ENCODE results near the gene LDB2.

The LDB2 gene

GRCh38 chr4:16843831-16844508, 54.5 kb downstream of the LDB2 start:
- DNase-seq = no peak

- DNase-seq = no peak
Measured at GRCh38 chr4:16838226-16838875, 60.1 kb downstream of the LDB2 start.

GRCh38 chr4:16837475-16837874, 61.0 kb downstream of the LDB2 start:
- DNase-seq = no peak

DNA sequence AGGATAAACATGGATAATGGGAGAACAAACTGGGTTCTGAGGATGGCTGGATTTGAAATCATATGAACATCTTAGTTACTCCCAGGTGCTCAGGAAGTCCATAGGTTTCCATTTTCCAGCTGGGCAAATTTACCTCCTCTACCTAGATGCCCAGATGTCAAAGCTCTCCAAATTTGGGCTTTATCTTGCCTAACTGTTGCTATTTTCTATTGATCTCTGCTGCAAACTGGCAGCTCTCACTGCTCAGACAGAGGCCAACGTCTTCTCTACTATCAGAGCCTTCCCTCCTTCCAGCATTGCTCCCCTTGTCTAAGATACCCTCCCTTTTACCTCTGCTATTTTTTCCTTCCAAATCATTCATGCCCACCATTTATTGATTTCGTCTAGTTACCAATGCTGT, 62.1 kb downstream of the LDB2 start:
- DNase-seq = no peak

DNA sequence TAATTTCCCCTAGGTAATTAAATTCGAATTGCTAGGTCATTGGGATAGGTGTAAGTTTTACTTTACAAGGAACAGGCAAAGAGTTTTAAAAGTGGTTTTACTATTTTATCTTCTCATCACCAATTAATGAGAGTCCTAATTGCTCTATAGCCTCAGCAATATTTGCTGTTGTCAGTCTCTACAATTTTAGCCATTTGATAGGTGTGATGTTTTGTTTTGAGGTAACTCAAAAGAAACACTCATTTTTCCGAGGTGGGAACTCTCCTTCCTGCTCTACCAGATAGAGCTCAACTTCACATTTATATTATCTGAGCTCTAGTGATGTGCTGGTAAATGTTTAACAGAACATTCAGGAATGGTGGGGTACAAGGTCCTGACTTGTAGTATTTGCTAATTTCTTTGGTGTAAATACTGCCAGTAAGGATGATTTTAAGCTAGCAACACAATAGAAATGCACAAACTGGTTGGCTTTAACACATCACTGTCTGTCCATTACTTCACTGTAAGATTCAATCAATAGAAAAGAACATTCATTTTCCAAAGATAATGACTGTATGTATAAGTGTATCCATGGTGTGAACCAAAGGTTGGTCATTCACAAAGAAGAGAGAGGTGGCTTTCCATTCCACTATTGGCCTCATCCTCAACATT, 62.7 kb downstream of the LDB2 start:
- no peak for DNase-seq

DNA sequence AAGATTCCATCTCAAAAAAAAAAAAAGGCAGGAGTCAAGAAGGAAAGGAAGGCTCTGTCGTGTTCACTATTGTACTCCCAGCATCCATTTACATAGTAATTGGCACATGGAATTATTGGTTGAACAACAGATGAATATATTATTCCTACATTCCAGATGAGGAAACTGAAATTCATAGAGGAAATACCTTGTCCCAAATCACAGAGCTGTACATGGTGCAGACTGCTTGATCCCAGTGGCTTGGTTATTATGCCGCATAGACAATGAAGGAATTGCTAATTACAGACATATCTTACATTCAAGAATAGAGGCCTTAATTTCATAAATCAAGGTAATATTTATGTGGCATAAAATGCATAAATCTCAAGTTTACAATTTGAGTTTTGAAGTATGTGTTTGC, 63.6 kb downstream of the LDB2 start:
- no peak for DNase-seq

DNA sequence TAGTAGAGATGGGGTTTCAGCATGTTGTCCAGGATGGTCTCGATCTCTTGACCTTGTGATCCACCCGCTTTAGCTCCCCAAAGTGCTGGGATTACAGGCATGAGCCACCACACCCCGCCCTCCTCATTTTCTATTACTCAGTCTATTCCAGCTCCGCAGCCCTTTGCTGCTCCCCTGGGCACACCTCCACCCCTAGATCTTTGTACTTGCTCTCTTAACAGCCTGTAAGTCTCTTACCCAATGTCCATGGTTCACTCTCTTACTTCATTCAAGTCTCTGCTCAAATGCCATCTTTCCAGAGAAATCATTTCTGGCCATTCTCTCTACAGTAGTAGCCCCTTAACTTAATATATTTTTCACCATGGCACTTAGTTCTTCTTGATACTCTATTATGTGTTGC, 64.7 kb downstream of the LDB2 start:
- no peak for DNase-seq

GRCh38 chr4:16830081-16830480, 68.4 kb downstream of the LDB2 start:
- DNase-seq = no peak

DNA sequence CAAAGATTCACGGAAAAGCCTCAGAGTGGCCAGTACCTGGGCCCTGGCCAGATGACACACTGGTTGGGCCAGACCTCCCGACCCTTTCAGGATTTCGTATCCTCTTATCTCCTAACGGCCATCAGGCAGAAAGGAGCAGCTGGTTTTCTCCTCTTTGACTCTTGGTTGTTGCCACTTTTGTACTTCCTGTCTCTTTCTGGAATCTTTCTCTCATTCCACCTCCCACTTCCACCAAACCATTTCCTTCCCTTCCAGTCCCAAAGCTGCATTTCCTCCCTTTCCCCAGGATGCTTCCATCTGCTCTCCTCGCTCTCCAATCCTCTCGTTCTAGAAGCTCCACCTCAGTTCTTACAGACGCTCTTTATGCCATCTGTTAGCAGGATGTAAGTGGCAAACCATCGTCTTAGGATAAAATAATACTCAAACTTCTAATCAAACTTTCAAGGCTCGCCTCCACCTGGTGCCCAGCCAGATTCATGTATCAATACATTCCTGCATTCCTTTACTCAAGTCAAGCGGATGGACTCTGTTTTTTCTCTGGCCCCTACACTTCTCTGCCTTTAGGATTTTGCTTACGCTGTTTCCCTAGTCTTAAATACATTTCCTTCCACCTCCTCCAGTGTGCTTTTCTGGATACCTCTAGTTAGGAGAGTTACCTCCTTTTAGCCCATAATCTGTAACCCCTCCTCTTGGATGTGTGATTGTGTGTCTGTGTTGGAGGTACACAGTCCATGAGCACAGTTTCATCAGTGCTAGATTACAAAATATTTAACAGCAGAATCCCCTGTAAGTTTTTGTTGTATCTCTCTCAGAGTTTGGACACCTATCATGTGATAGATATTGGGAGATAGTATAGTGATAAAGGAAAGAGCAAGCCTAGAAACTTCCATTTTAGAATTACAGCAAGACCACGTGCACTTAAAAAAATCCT, 70.4 kb downstream of the LDB2 start:
- DNase-seq = no peak

DNA sequence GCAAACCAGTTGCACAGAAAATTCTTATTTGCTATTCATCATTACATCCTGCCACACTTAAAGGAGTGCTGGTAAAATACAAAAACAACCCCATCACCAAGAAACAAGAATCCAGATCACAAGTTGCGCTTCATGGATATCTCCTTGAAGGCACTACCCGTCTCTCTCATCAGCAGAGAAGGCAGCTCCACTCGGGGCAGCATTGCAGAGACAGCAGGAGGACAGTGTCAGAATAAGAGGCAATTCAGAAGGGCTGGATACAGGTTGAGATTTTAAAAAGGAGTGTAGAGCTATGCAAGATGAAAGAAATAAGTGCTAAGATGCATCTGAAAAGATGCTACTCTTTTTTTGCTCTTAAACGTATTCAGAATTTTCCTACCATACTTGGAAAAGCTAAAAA, 71.4 kb downstream of the LDB2 start:
- DNase-seq = no peak

DNA sequence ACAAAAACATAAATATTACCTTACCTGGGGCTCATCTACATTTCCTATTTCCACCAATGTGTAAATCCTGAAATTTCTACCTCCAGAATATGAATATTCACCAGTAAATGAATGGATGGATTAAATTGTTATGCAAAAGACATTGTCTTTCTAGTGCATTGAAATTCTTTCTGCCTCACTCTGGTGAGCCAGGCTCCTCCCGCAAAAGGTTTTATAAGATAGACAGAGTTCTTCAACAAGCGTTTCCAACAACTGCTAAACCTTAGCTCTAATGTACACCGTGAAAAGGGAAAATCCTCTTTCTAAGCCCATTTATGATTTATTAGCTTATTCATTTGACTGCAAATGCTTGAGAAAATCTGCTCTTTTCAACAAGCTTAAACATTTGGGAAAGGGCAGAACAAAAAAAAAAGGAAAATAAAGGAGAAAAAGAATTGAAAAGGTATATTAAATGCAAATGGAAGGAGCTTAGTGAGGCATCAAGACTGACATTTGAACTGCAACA, 72.0 kb downstream of the LDB2 start:
- DNase-seq = no peak

DNA sequence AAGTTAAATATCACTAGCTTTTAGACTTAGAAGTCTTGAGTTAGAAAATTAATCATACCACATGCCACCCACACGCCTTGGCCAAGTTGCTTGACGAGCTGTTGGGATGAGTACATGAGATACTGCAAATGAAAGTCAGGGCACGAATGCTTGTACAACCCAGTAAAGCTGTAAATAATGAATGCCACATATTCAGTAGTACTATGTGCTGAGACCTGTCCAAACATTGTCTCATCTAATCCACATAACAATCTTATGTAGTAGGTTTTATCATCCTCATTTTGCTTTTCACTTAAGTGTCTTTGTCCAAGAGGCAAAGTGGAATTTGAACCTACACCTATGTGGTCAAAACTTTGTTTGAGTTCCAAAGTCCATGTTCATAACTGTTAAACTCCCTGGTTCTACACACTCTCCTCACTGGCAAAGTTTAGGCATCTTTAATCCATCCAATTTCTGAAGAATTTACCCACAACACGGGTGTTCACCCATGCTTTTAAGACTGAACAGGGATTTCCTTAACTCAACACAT, 74.1 kb downstream of the LDB2 start:
- no peak for DNase-seq

DNA sequence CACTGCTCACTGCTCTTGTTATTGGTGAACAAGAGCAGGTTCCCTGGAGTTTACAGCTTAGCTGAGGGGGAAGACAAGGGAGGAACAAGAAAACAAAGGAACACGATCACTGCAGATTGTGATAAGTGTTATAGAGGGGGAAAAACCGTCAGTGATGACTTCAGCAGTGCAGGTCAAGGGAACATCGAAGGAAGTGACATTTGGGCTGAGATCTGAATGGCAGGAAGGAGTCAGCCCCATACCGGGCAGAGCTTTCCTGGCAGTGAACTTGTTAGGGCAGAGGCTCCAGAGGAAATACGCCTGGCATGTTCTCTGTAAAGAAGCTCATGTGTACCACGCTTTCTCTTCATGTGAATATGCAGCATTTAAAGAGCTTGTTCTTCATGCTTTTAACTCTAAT, 78.1 kb downstream of the LDB2 start:
- DNase-seq = no peak

DNA sequence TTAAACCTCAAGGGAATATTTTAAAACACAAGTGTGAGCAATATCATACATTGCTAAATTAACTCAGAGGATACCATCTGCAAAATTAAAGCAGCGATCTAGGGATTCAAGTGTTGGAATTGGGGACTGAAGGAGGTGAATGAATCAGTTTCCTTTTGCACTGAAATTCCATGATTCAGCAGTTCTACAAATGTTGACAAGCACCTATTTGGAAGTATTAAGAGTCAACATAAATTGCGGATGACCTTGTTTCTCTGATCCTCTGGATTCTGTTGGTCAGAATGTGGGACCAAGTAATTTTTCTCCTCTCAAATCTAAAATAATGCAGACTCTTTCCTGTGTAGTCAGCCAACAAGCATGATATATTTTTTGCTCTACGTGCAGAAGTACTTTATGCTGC, 78.8 kb downstream of the LDB2 start:
- DNase-seq = no peak

DNA sequence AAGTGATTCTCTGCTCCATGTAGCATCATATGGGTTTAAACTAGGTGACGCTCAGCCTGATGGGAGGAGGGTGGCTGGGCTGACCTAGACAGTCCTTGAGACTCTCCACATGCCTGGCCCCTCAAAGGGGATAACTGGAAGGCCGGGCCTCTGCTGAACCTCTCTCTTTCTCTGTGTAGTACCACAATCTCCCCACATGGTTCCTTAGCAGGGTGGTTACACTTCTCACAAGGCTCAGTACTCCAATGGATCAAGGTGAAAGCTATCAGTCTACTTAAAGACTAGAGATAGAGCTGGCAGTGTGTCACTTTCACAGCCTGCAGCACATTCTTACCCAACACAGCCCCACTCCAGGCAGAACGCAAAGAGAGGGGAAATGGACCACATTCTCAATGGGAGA, 80.4 kb downstream of the LDB2 start:
- DNase-seq = no peak

DNA sequence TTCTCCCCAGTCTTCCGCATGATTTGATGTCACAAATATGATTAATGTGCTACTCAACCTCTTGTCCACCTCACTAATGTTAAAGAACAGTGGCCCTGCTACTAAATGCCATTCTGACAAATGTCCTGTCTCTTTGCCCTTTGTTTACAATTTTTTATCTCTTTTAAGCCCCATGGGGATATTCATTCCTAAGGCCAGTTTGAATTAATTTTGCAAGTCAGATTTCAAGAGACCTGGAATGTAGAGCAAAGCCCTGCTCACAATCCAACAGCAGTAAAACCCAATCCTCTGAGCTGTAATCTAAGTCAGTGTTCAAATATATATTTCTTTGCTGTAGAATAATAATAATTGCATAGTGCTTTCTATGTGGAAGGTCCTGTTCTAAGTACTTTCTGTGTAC, 81.2 kb downstream of the LDB2 start:
- DNase-seq = no peak

DNA sequence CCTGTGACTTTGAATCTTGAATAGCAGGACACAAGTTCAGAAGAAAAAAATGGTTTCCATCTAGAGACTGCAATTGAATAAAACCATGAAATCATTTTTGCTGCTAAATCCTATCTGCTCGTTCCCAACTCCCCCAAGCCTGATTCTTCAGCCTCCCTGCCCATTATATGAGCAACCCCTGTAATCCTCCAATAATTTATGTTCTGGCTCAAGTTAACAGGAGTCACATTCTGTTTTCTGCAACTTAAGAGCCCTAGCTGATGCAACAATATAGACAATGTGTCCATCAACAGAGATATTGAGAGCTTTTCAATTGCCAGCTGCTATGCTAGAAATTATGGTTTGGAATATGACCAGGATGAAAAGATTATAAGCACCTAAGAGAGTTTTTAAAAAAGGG, 84.1 kb downstream of the LDB2 start:
- no peak for DNase-seq

- no peak for DNase-seq
Measured at GRCh38 chr4:16812041-16812440, 86.4 kb downstream of the LDB2 start.

- no peak for DNase-seq
Measured at GRCh38 chr4:16809943-16810342, 88.5 kb downstream of the LDB2 start.

- no peak for DNase-seq
Measured at GRCh38 chr4:16809064-16809463, 89.4 kb downstream of the LDB2 start.

DNA sequence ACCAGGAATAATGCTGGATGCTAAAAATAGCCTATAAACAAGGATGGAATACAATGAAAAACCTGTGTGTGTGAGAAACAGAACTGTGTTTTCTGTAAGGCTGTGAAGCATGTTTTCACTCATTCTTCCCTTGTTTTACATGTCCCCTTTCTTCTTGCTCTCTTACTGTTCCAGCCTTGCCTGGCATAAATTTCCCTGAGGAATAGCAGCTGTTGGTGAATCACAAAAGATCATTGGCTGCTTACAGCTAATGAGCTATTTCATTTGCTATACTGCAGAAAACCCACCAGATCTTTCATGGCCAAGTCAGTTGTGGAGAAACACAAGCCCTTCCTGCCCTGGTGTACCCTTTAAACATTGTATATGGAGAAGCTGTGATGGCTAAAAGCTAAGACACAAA, 91.1 kb downstream of the LDB2 start:
- DNase-seq = no peak

DNA sequence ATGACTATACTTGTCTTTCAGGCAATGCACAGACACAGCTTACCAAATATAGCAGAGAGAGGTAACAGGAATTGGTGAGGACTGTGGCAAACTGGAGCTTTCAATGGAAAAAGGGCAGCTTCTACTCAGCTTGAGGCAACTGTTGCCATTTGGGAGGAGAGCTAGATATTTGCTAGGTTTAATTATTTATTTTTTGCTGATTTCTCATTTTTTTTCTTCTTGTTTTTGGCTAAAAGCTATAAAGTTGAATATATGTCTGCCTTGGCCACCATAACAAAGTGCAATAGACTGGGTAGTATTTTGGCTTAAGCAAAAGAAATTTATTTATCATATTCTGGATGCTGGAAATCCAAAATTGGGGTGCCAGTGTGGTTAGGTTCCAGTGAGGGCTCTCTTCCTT, 93.9 kb downstream of the LDB2 start:
- no peak for DNase-seq

- DNase-seq = no peak
Measured at GRCh38 chr4:16802044-16802443, 96.4 kb downstream of the LDB2 start.

Measured in activated CD4-positive, alpha-beta T cell treated with anti-CD3 and anti-CD28 coated beads for 48 hours (primary cell).